T-helper 2 cell treated with Interferon-gamma antibody and Interleukin-4, amounts not matched to agents 100 ng/mL and 5 ng/mL, for 36 hours (primary cell): ENCODE measurements around the gene FKBP6. TPM values are rescaled to one million over a fixed set of nuclear protein-coding genes. Genes with fewer than 3 reads are reported as not detected.
"Not testable (repeated sequence)": the region's sequence is repeated elsewhere in the genome, so short reads cannot be mapped to it uniquely, and the experiment has no call there.

ENCODE experiments used
- intact Hi-C: fragments of 100-400 bp; cut with micrococcal nuclease; formaldehyde crosslinking; loops from one replicate; pipeline ENCODE4 v1.15.1; 2023
- total RNA-seq: library from RNA; stranded (reverse); gene quantifications from 2 replicates; pipeline ENCODE4 v1.2.3, GENCODE V29; 2022

Gene FKBP6
- total RNA-seq, 1 donor from 2014 or later, result not detected

DNA sequence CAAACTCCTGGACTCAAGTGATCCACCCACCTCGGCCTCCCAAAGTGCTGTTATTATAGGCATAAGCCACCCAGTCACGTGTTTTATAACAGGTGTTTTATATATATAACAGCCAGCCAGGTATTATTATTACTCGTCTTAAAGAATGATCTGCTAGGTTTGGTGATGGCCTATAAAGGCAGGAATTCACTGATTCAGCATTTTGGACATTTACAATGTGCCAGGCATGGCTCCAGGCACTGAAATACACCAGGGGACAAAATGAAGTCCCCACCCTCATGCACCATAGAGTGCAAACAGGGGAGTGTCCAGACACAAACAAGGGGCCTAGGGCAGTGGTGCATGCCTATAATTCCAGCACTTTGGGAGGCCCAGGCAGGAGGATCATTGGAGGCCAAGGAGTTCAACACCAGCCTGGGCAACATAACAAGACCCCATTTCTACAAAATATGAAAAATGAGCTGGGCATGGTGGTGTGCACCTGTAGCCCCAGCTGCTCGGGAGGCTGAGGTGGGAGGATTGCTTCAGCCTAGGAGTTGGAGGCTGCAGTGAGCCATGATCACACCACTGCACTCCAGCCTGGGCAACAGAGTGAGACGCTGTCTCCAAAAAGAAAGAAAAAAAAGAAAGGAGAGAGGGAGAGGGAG lies 4.4 kb upstream of the FKBP6 start:
- intact Hi-C loops, result not testable (repeated sequence)

DNA sequence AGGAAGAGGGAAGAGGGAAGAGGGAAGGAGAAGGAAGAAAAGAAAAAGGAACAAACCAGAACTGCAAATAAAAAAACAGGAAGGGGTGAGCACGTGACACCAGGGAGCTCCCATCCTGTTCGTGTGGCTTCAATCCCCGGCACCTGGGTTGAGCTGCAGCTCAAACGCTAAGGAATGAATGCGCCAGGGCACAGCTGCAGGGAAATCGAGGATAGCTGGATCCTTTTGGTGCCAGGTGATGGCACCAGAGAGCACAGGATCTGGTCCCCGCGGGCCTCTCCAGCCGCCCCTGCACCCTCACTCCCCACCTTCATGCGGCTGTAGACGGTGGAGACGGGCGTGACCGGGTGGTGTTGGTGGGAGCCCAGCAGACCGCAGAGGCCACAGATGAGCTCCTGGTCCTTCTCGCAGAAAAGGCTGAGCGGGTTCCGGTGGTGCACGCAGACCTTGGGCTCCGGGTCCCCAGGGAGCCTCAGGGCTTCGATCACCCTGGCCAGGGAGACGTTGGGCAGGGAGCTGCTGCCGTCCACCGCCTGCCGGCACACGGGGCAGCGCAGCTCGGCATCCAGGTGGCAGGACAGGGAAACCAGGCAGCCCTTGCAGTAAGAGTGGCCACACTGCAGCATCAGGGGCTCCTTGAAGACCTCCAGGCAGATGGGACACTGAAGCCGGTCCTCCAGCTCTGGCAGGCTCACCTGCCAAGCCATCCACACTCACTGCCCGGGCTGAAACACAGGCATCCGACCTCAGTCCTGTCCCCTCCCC lies 3.7 kb upstream of the FKBP6 start:
- intact Hi-C loops, result not testable (repeated sequence)

DNA sequence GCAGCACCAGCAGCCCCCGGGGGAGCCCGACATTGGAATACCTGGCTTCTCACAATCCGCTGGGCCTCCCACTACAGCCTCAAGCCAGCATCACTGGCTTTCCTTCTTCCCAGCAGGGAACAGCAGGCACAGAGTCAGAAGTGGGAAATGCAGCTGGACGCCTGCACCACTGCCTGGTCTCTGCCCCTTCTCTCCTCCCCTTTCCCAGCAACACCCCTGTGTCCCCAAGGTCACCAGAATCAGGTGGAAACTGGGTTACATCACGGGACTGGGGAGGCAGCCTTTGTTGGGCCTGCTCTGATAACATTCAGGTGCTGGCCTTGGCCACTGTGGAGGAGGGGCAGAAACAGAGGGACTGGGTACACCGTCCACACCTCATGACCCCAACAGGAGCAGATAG lies 2.5 kb upstream of the FKBP6 start:
- intact Hi-C loops, result loop anchor here (5.0 kb wide), 1 partner anchor 262 kb away; no protein-coding TSS in a partner anchor

- intact Hi-C loops, result loop anchor here (5.0 kb wide), 1 partner anchor 260 kb away; no protein-coding TSS in a partner anchor
These were observed 512 bp upstream of the FKBP6 start for GRCh38 chr7:73327449-73327848.

GRCh38 chr7:73328696-73329095 lies 735 bp downstream of the FKBP6 start:
- intact Hi-C loops, result loop anchor here (5.0 kb wide), 1 partner anchor 259 kb away; no protein-coding TSS in a partner anchor

GRCh38 chr7:73329861-73330581 lies 2.1 kb downstream of the FKBP6 start:
- intact Hi-C loops, result loop anchor here (5.0 kb wide), 1 partner anchor 257 kb away; no protein-coding TSS in a partner anchor

- intact Hi-C loops, result no loop called here
These were observed 2.8 kb downstream of the FKBP6 start for GRCh38 chr7:73330772-73331171.

- intact Hi-C loops, result no loop called here
These were observed 4.5 kb downstream of the FKBP6 start for GRCh38 chr7:73332447-73332846.

GRCh38 chr7:73338321-73338720 lies 10.4 kb downstream of the FKBP6 start:
- intact Hi-C loops, result no loop called here

GRCh38 chr7:73340514-73340913 lies 12.6 kb downstream of the FKBP6 start:
- intact Hi-C loops, result no loop called here

DNA sequence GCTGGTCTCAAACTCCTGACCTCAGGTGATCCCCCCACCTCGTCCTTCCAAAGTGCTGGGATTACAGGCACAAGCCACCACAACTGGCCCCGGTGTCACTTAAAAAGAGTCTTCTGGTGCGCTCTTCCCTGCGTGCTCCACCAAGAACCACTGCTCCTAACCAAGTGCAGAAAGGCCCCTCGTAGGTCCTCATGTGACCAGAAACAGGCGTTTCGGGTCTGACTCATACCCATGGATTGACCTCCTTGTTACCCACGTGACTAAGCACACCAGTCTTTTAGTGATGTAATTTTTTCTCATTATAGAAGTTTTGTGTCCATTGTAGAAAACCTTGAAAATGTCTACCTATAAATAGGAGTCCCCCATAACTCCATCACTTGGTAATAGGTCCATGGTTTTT lies 13.9 kb downstream of the FKBP6 start:
- intact Hi-C loops, result no loop called here

DNA sequence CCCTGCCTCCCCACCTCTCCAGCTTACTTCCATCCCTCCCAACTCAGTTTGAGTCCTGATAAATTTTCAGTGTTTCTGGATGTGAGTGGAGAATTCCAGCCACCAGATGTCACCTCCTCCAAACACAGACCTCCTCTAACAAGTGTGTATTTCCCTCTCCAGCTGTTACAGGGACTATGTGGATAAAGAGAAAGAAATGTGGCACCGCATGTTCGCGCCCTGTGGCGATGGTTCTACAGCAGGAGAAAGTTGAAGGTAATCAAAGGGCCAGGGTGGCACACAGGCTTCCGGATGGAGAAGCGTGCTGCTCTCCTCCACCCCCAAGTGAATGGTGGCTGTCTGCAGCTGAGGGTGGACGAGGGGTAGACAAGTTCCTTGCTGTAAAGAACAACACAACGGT lies 14.7 kb downstream of the FKBP6 start:
- intact Hi-C loops, result no loop called here

DNA sequence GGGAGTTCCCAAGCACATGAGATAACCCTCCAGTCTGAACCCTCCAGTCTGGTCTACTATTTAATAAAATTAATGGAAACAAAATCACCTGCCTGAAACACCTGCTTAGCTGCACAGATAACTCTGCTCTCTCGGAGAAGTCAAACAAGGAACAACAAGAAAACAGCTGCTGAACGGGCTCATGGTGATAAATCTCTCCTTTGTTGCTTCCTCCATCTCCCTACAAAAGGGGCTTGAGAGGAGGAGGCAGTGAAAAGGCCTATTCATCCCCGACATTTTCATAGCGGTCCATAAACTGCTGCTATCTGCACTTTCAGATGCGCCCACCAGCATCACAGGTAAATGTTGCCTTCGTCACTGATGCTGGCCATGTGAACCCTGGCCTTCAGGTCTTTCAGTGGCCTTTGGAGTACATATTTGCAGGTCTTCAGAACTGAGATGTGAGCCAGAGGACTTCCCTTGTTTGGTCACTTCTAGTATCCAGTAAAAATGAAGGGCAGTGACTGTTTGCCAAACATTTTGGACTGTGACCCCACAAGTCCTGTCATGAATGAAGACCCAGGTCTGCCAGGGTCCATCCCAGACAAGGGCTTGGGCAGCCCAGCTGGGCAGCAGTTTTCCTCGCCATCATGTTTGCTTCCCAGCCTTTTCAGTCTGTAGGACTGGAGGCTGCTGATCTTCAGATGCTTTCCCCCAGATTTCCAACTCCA lies 15.9 kb downstream of the FKBP6 start:
- intact Hi-C loops, result no loop called here

DNA sequence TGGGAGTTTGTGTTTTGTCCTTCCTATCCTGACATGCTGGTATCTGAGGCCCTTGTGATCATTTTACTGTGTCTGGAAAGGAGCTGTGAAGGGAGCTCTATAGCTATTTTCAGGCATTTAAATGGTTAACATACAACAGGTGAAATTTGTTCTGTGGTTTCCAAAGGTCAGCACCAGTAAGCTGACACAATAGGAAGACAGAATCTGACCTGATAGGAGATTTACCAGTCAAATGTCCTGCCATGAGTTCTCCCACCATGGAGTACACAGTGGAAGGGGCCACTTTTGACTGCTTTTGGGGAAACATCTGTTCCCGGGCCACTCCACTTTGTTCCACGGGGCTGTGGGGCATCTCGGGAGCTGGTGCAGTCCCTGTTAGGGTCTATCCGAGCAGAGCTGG lies 17.6 kb downstream of the FKBP6 start:
- intact Hi-C loops, result no loop called here

GRCh38 chr7:73345951-73346350 lies 18.0 kb downstream of the FKBP6 start:
- intact Hi-C loops, result no loop called here

DNA sequence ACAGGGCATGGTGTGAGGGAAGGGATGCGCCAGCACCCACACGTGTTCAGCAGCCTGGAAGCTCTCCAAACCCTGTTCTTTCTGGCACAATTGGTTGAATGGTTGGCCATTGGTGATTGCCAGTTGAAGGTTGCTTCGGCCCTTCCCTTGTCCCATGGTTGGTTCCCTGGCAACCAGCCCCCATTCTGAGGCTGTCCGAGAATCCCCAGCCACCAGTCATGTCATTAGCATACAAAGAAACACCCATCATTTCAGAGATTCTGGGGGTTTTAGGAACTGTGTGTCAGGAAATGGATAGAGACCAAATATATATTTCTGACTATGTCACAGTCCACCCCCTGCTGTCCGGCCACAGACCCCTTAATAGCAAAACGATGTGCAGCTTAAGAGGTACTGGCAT lies 21.8 kb downstream of the FKBP6 start:
- intact Hi-C loops, result no loop called here

DNA sequence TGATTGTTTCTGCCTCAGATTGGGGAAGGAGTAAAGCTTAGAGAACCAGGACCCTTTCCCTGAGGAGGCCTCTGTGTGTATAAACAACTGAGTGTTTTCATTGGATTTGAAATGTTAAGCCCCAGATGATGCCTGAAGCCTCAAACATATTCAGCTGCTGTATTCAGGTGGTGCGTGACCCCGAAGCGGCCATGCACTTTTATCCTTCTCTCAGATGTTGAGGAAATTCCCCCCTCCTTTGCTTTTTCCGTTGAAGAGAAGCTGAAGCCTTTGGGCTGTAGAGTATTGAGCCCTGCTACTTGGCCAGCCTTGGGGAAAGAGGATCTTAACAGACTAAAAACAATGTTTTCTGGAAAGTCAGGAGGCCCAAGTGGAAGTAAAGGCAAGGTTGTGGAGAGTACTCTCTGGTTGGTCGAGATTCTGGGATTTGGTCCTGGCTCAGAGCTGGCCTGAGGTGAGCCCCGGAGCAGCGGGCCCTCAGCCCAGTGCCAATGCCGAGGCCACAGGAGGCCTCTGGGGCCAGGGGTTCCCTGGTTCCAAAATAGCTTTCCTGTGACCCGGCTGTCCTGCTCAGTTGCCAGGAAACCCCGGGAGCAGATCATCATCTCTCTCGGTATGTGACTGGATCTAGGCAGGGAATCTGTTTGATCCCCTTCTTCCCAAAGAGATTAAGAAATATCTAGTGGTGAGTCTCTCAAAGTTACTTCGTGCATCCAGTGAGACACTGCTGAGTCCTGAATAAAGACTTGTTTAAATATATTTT lies 22.5 kb downstream of the FKBP6 start:
- intact Hi-C loops, result no loop called here

DNA sequence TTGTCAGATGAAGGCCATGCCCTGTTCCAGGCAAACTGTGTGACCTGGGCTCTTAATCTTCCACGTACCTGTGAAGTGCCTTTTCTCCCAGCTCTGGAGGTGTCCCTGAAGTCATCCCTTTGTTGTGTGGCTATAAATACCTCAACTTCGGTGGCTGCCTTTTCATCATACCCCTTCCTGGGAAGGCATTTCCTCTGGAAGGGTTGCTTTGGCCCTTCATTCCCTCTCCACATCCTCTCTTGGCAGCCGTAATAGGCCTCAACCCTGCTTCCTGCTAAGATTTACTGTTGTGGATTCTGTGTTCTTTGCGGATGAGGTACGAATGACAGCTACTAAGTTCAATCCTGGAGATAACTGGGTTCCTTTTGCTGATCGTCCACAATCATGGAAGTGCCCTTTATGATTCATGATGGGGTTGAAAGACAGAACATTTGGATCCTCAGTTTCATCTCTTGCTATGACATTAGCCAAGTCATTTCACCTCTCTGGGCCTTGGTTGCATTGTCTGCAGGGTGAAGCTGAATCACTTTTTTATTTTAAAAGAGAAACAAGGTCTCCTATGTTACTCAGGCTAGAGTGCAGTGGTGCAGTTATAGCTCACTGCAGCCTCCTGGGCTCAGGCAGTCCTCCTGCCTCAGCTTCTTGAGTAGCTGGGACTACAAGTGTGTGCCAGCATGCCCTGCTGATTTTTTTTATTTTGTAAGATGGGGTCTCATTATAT lies 23.6 kb downstream of the FKBP6 start:
- intact Hi-C loops, result no loop called here

GRCh38 chr7:73352784-73353183 lies 24.8 kb downstream of the FKBP6 start:
- intact Hi-C loops, result no loop called here

DNA sequence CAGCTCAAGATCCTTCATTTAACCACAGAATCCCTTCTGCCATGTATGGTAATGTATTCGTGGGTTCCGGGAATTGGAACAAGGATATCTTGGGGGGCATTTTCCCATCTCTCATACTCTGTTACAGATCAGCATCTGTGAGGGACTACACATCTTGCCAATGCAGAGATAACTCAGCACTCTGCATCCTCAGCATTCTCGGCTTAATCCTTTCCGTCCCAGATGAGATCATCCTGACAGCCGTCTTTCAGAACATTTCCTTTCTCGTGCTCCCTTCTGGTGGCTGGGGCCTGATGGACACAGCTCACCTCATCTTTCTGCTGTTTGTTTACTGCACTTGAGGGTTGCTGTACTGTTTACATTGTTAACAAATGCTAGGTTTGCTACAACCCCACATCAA lies 25.3 kb downstream of the FKBP6 start:
- intact Hi-C loops, result no loop called here
